Left lung (tissue), 10 donors: ENCODE measurements around the gene MMP28. TPM values are rescaled to one million over a fixed set of nuclear protein-coding genes. Genes with fewer than 3 reads are reported as not detected.
A peak's percentile ranks its signal among the peaks of the same experiment; 100 is the strongest.
"Not testable (repeated sequence)": the region's sequence is repeated elsewhere in the genome, so short reads cannot be mapped to it uniquely, and the experiment has no call there.

Experiments used
- ATAC-seq: fragments of 200-7000 bp; cut with Tn5 transposase; one replicate; pipeline ENCODE4 v1.9.1; 2020; ENCODE audit warnings: moderate library complexity
- DNase-seq, 4 donors: peaks; one replicate each; pipeline ENCODE4 v3.0.0-alpha.2; 2013 to 2020
- H3K27ac ChIP-seq, 2 donors: fragments of 200-600 bp; sonication (generic) in 1 of 2; one replicate each; pipeline versions ENCODE4 v1.5.0 to v1.8.0; 2020 to 2021
- H3K27me3 ChIP-seq, 2 donors: fragments of 200-600 bp; sonication (generic) in 1 of 2; one replicate each; pipeline versions ENCODE4 v1.5.0 to v1.8.0; 2020 to 2021
- H3K36me3 ChIP-seq, 2 donors: fragments of 200-600 bp; sonication (generic) in 1 of 2; one replicate each; pipeline versions ENCODE4 v1.5.0 to v1.8.0; 2020 to 2021
- H3K4me1 ChIP-seq, 2 donors: fragments of 200-600 bp; one replicate each; pipeline ENCODE4 v1.8.0; 2021
- H3K4me3 ChIP-seq, 2 donors: fragments of 200-600 bp; sonication (generic) in 1 of 2; one replicate each; pipeline versions ENCODE4 v1.5.0 to v1.8.0; 2020 to 2021; ENCODE audit warnings: mild to moderate bottlenecking in 1 of 2
- H3K9me3 ChIP-seq, 2 donors: fragments of 200-600 bp; sonication (generic) in 1 of 2; one replicate each; pipeline versions ENCODE4 v1.5.0 to v1.8.0; 2020 to 2021
- intact Hi-C, 2 donors: fragments of 100-400 bp; cut with DNase I; formaldehyde crosslinking; loops; one replicate each; pipeline versions ENCODE4 v1.11.2 to v1.14.2; 2022
- polyA plus RNA-seq, 6 donors: library from polyadenylated mRNA; unstranded; fragments of 120-200 nt; gene quantifications; one replicate each; pipeline ENCODE4 v1.2.1, GENCODE V29; 2013; ENCODE audit not compliant: insufficient read length in 6 of 6
- total RNA-seq, 2 donors: library from RNA; stranded (reverse); fragmentation: NEBNext Ultra II Directional; extraction: Animal tissue kit (Norgen Biotek cat#: 25700); gene quantifications; one replicate each; pipeline ENCODE4 v1.2.1, GENCODE V29; 2021
- TF ChIP-seq, protein P1 (sequence below), 2 donors: fragments of 200-600 bp; sonication (generic) in 1 of 2; IDR thresholded peaks; one replicate each; pipeline versions ENCODE4 v1.5.0 to v1.8.0; 2021; ENCODE audit warnings: antibody characterized with exemption in 2 of 2
- donor health status: DM: no; HTN: yes; CAD: no.
- donor health status: DM: no; HTN: no; CAD: no.

The MMP28 gene
- total and polyA plus RNA-seq, 8 donors, result 6.6 to 95.0 (median 8.5) TPM

DNA sequence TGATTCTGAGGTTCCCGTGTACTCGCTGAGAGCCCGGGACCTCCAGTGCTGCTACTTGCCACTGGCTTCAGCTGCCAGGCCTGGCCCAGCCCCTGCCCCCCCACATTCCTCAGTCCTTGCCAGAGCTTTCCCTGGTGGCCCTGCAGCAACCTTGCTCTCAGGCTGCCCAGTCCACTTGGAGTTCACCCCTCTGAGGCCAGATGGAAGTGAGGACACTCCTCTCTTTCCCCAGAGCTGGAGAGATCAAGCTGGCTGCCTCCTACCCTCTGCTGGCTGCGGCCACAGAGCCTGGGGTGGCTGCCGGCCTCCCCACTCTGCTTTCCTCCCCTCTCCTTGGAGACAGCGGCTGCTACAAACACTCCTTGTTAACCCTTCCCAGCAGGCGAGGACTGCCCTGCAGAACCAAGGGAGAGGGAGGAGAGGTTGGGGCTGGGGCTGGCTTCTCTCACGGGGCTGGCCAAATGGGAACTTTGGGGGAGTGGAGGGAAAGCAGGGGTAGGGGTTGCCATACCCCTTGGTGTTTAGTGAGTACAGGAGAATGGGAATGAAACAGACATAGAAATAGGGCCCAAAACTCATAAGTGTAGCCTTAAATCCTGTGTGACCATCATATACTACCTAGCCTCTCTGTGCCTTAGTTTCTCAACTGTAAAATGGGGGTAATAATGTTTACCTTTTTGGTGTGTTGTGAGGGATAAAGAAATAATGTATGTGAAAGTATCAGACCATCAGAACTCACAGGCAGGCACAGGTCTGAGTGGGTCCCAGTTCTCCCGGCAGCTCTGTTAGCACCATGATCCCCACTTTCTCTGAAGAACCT, 42.3 kb downstream of the MMP28 start, which contains the start of gene GAS2L2:
GAS2L2 (minus strand) TSS at position 295 of the 820 bp plus-strand sequence. CDS start 389 bp downstream, outside the sequence.
- DNase-seq, result peak in 1 of 4 donors; percentile 47
- Histone ChIP-seq H3K9me3 (no peaks in the 10 kb centered on the region), H3K4me3 (no peak within 1 kb of the TSS), H3K4me1 (peaks cover 0 to 5% of the 10 kb centered on the region in 2 donors), H3K27ac (no peak within 1 kb of the TSS), H3K36me3 (no peaks in the 10 kb centered on the region), H3K27me3 (peaks cover 6 to 53% of the 10 kb centered on the region in 2 donors)
- intact Hi-C loops, result no loop called here
- TF ChIP-seq, protein P1, sequence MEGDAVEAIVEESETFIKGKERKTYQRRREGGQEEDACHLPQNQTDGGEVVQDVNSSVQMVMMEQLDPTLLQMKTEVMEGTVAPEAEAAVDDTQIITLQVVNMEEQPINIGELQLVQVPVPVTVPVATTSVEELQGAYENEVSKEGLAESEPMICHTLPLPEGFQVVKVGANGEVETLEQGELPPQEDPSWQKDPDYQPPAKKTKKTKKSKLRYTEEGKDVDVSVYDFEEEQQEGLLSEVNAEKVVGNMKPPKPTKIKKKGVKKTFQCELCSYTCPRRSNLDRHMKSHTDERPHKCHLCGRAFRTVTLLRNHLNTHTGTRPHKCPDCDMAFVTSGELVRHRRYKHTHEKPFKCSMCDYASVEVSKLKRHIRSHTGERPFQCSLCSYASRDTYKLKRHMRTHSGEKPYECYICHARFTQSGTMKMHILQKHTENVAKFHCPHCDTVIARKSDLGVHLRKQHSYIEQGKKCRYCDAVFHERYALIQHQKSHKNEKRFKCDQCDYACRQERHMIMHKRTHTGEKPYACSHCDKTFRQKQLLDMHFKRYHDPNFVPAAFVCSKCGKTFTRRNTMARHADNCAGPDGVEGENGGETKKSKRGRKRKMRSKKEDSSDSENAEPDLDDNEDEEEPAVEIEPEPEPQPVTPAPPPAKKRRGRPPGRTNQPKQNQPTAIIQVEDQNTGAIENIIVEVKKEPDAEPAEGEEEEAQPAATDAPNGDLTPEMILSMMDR (IDR thresholded peaks at IDR 0.05), result no peak
- ATAC-seq, result peak; percentile 18

DNA sequence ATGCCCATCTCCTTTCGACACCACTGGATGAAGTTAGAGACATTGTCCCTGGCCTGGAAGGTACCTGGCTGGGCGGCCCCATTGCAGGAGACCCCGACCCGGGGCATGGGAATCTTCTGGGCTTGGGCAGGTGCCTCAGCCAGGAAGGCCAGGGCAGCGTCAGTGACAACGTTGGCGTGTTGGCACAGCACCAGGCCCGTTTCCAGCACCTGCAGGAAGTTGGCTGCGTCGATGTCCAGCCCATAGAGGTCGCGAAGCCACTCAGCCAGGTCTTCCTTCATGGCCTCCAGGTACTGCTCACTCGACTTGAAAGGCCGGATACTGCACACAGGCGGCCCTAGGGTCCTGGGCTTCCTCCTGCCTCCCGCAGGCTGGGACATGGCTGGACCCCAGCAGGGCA, 43.0 kb downstream of the MMP28 start:
- Histone ChIP-seq H3K4me3 (no peak overlapping the region), H3K4me1 (peaks cover 0 to 5% of the 10 kb centered on the region in 2 donors), H3K9me3 (no peaks in the 10 kb centered on the region), H3K27ac (no peak overlapping the region), H3K36me3 (no peaks in the 10 kb centered on the region), H3K27me3 (peaks cover 6 to 60% of the 10 kb centered on the region in 2 donors)
- TF ChIP-seq, protein P1 (IDR thresholded peaks at IDR 0.05), result no peak
- peak in 1 of 4 donors; percentile 74 for DNase-seq
- peak; percentile 8 for ATAC-seq
- intact Hi-C loops, result no loop called here

DNA sequence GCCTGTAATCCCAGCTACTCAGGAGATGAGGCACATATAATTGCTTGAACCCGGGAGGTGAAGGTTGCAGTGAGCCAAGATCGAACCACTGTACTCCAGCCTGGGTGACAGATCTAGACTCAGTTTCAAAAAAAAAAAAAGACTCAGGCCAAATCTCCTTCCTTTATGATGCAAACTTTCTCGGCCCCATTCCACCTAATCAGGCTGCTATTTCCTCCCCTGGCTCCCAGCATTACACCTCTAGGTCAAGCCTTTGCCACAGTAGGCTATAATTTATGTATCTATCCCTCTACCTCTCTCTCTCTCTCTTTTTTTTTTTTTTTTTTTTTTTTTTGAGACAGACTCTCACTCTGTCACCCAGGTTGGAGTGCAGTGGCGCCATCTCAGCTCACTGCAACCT, 43.9 kb downstream of the MMP28 start:
- DNase-seq, H3K9me3 ChIP-seq, ATAC-seq, intact Hi-C loops, H3K4me1 ChIP-seq, H3K36me3 ChIP-seq, H3K27ac ChIP-seq, H3K4me3 ChIP-seq: not testable (repeated sequence)
- peaks cover 6 to 60% of the 10 kb centered on the region in 2 donors for H3K27me3 ChIP-seq

DNA sequence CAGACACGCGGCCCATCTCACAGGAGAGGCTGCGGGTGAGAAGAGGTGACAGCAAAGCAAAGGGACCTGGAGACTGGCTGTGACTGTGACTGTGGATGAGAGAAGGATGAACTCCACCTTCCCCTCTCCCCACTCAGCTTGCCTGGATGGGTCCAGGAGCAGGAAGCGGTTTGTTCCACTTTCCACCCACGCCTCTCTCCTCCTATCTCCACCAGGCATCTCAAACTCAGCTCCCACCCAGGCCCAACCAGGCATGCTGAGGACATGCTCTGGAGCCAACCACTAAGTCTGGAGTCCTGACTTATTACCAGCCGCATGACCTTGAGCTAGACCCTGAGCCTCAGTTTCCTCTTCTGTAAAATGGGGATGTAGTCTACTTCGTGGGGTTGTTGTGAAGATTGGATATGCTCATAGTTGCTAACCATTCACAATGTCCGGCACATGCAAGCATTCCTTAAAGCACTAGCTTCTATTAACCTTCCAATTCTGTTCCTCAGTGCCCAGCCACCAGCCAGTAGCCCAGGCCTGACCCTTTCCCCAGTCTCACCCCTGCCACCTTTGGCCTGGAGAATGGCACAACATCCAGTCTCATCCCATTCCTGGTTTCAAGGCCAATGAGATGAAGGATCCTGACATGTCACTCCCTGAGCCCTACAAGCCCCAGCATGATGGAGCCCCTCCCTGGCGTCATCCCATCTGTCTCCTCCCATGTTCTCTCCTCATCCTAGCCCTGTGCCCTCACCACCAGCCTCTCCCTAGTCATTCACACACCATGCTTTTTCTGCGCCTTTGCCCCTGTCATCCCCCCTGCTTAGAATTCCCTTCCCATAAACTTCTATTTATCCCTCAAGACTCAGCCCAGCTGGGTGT, 44.7 kb downstream of the MMP28 start:
- no peak for ATAC-seq
- TF ChIP-seq, protein P1 (IDR thresholded peaks at IDR 0.05), result no peak
- Histone ChIP-seq H3K9me3 (no peaks in the 10 kb centered on the region), H3K36me3 (no peaks in the 10 kb centered on the region), H3K27me3 (peaks cover 6 to 60% of the 10 kb centered on the region in 2 donors), H3K4me1 (peaks cover 0 to 5% of the 10 kb centered on the region in 2 donors), H3K27ac (no peak overlapping the region), H3K4me3 (no peak overlapping the region)
- DNase-seq, result no peak
- intact Hi-C loops, result no loop called here

DNA sequence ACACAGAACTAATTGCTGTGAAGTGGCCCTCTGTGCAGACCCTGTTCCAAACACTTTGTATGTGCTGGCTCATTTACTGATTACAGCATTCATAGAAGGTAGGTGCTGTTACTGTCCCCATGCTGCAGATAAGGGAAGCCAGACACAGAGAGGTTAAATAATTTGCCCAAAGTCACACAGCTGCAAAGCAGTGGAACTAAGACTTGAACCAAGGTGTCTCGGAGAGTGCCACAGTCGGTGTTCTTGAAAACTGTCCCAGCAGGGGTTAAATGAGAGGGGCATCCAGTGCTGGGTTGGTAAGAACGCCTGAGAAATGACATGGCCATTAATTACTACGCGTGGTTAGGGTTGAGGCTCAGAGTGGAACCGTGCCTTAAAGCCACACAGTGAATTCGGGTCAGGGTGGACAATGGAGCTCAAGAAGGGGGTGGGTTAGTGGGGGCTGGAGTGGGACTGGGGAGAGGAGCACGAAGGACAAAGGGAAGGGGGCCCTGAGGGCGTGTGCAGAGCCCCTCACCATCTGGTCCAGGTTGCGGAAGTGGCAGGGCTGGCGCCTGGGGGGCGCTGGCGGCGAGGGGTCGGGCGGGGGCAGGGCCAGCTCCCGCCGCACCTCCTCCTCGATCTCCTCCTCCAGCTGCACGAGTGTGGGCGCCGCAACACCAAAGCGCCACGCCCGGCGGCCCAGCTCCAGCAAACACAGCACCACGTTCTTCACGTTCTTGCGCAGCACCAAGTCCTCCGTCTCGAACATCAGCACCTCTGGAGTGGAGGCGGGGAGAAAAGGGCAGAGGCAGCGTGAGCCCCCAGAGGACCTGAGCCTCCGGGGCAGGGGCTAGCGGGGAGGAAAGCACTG, 45.7 kb downstream of the MMP28 start:
- H3K27me3 ChIP-seq, result peaks cover 6 to 60% of the 10 kb centered on the region in 2 donors
- H3K27ac ChIP-seq, result no peak overlapping the region
- no peaks in the 10 kb centered on the region for H3K9me3 ChIP-seq
- TF ChIP-seq, protein P1 (IDR thresholded peaks at IDR 0.05), result no peak
- H3K4me1 ChIP-seq, result peaks cover 0 to 5% of the 10 kb centered on the region in 2 donors
- H3K36me3 ChIP-seq, result no peaks in the 10 kb centered on the region
- DNase-seq (peak in 1 of 4 donors; percentile 73), ATAC-seq (peak; percentile 25)
- intact Hi-C loops, result loop anchor here in 1 of 2 donors (5.0 kb wide), 1 partner anchor 132 kb away; no protein-coding TSS in a partner anchor
- no peak overlapping the region for H3K4me3 ChIP-seq
